Hepatocyte (in vitro differentiated cells): ENCODE results near the gene ZBTB20. TPM values are rescaled to one million over a fixed set of nuclear protein-coding genes. Genes with fewer than 3 reads are reported as not detected.

Experiments
- DNase-seq: peaks from one replicate; pipeline ENCODE4 v3.0.0-alpha.2; 2016; ENCODE audit warnings: low spot score
- H2AFZ ChIP-seq: fragments of 200-600 bp; sonication (generic); 2 replicates; pipeline ENCODE4 v1.6.0; 2016; ENCODE audit warnings: antibody characterized with exemption, mild to moderate bottlenecking
- H3K27ac ChIP-seq: fragments of 200-600 bp; sonication (generic); 2 replicates; pipeline ENCODE4 v1.5.1; 2016; ENCODE audit warnings: mild to moderate bottlenecking
- H3K27me3 ChIP-seq: fragments of 200-600 bp; sonication (generic); 2 replicates; pipeline ENCODE4 v1.6.1; 2016
- H3K36me3 ChIP-seq: fragments of 200-600 bp; sonication (generic); replicated peaks from 2 replicates; pipeline ENCODE4 v1.5.1; 2016; ENCODE audit warnings: low read depth; ENCODE audit not compliant: insufficient read depth
- H3K4me1 ChIP-seq: fragments of 200-600 bp; sonication (generic); 2 replicates; pipeline ENCODE4 v1.5.1; 2016; ENCODE audit warnings: mild to moderate bottlenecking, moderate library complexity; ENCODE audit not compliant: insufficient read depth
- H3K4me2 ChIP-seq: fragments of 200-600 bp; sonication (generic); 2 replicates; pipeline ENCODE4 v1.6.0; 2016
- H3K4me3 ChIP-seq: fragments of 200-600 bp; sonication (generic); 2 replicates; pipeline ENCODE4 v1.5.1; 2016; ENCODE audit warnings: mild to moderate bottlenecking
- H3K79me2 ChIP-seq: fragments of 200-600 bp; sonication (generic); 2 replicates; pipeline ENCODE4 v1.6.0; 2017; ENCODE audit warnings: mild to moderate bottlenecking
- H3K9me2 ChIP-seq: fragments of 200-600 bp; sonication (generic); replicated peaks from 2 replicates; pipeline ENCODE4 v1.6.0; 2017; ENCODE audit warnings: mild to moderate bottlenecking; ENCODE audit not compliant: insufficient read depth
- H3K9me3 ChIP-seq: fragments of 200-600 bp; sonication (generic); 2 replicates; pipeline ENCODE4 v1.5.1; 2016; ENCODE audit warnings: low read depth, mild to moderate bottlenecking
- H4K20me1 ChIP-seq: fragments of 200-600 bp; sonication (generic); 2 replicates; pipeline ENCODE4 v1.6.0; 2016; ENCODE audit warnings: mild to moderate bottlenecking; ENCODE audit not compliant: insufficient read depth, poor library complexity, severe bottlenecking
- EZH2 ChIP-seq: fragments of 200-600 bp; sonication (generic); IDR thresholded peaks from 2 replicates; pipeline ENCODE4 v1.6.1; 2016; ENCODE audit warnings: antibody characterized with exemption, mild to moderate bottlenecking, borderline replicate concordance
- EZH2phosphoT487 ChIP-seq: fragments of 200-600 bp; sonication (generic); IDR thresholded peaks from one replicate; pipeline ENCODE4 v1.6.1; 2018; ENCODE audit warnings: antibody characterized with exemption, mild to moderate bottlenecking, low read depth, moderate library complexity; ENCODE audit not compliant: unreplicated experiment, severe bottlenecking
- WGBS: methylation state at CpG from one replicate; pipeline ENCODE4 v1.1.6; 2016; ENCODE audit warnings: low lambda C conversion rate; ENCODE audit errors: missing lambda C conversion rate; 5-methylcytosine and 5-hydroxymethylcytosine counted together
- polyA plus RNA-seq: library from polyadenylated mRNA; unstranded; fragments of >200 nt; fragmentation: Nextera tagmentation; extraction: Ambion mirVana; gene quantifications from 2 replicates; pipeline ENCODE4 v1.2.1, GENCODE V29; 2016
- total RNA-seq: library from RNA; depleted of rRNA; stranded (reverse); fragments of >200 nt; gene quantifications from 2 replicates; pipeline ENCODE4 v1.2.3, GENCODE V29; 2014
- TF ChIP-seq, protein P1 (sequence below): fragments of 200-600 bp; sonication (generic); IDR thresholded peaks from 2 replicates; pipeline ENCODE4 v1.5.1; 2016; ENCODE audit warnings: antibody characterized with exemption, mild to moderate bottlenecking; ENCODE audit not compliant: poor library complexity

ZBTB20 gene
- total and polyA plus RNA-seq, 2 experiments from 2014 or later: 25.8 to 28.0 TPM

DNA sequence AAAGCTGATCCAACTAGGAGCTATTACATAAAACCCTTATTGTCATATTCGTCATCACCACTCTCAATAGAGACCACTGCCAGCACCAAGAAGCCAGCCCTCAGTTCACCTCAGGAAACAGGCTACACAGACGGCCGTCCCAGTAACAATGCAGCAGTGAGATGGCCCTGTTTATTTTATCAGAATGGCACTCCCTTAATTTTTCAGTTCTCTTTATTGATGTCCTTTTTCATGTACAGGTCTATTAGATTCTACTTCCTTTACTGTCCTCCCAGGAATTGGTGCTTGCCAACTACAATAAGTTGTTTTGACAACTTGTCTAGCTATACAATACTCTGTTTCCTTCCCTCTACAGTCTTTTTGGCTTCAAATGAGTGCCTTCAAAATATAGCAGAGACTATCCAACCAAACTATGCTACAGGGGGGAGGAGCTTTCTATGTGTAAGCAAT is 272.5 kb downstream of the ZBTB20 start:
- no peaks in the 10 kb centered on the region for H3K79me2 ChIP-seq
- no peaks in the 10 kb centered on the region for H3K9me2 ChIP-seq
- no peaks in the 10 kb centered on the region for H3K9me3 ChIP-seq
- no peak overlapping the region for H2AFZ ChIP-seq
- H3K4me3 ChIP-seq: no peak overlapping the region
- no peaks in the 10 kb centered on the region for H4K20me1 ChIP-seq
- no peak overlapping the region for H3K4me2 ChIP-seq
- H3K27ac ChIP-seq: no peak overlapping the region
- TF ChIP-seq, protein P1, sequence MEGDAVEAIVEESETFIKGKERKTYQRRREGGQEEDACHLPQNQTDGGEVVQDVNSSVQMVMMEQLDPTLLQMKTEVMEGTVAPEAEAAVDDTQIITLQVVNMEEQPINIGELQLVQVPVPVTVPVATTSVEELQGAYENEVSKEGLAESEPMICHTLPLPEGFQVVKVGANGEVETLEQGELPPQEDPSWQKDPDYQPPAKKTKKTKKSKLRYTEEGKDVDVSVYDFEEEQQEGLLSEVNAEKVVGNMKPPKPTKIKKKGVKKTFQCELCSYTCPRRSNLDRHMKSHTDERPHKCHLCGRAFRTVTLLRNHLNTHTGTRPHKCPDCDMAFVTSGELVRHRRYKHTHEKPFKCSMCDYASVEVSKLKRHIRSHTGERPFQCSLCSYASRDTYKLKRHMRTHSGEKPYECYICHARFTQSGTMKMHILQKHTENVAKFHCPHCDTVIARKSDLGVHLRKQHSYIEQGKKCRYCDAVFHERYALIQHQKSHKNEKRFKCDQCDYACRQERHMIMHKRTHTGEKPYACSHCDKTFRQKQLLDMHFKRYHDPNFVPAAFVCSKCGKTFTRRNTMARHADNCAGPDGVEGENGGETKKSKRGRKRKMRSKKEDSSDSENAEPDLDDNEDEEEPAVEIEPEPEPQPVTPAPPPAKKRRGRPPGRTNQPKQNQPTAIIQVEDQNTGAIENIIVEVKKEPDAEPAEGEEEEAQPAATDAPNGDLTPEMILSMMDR: no peak
- TF ChIP-seq EZH2phosphoT487: no peak
- TF ChIP-seq EZH2: no peak
- H3K27me3 ChIP-seq: no peaks in the 10 kb centered on the region
- 68% methylated on average over 3 of the region's 3 CpGs for WGBS
- no peak for DNase-seq
- H3K36me3 ChIP-seq: no peaks in the 10 kb centered on the region
- no peaks in the 10 kb centered on the region for H3K4me1 ChIP-seq

DNA sequence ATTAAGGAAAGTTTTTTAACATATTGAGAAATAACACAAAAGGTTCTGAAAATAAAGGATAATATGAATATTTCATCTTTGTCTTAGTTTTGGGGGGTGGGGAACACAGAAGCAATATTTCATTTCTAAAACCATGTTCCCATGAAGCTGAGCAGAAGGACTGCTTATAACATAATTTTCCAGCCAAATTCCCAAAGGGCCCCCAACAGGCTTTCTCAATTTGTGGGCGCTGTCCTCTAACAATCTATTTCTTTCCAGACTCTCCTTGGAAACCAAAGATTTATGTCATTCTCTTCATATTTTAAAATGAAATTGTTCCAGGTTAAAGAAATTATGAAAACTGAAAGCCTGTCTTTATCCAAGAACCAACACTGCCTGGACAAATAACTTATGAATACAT is 273.5 kb downstream of the ZBTB20 start:
- Histone ChIP-seq H3K79me2 (no peaks in the 10 kb centered on the region), H3K4me2 (no peak overlapping the region), H2AFZ (no peak overlapping the region), H3K9me2 (no peaks in the 10 kb centered on the region), H4K20me1 (no peaks in the 10 kb centered on the region), H3K9me3 (no peaks in the 10 kb centered on the region), H3K27me3 (no peaks in the 10 kb centered on the region), H3K36me3 (no peaks in the 10 kb centered on the region), H3K4me1 (no peaks in the 10 kb centered on the region), H3K27ac (no peak overlapping the region), H3K4me3 (no peak overlapping the region)
- TF ChIP-seq, protein P1: no peak
- TF ChIP-seq EZH2 (no peak), EZH2phosphoT487 (no peak)
- DNase-seq: no peak
- WGBS: 100% methylated on average over 1 of the region's 1 CpG

GRCh38 chr3:114872588-114872987 is 274.5 kb downstream of the ZBTB20 start:
- no peak overlapping the region for H3K4me2 ChIP-seq
- no peaks in the 10 kb centered on the region for H3K4me1 ChIP-seq
- DNase-seq: no peak
- no peaks in the 10 kb centered on the region for H4K20me1 ChIP-seq
- H3K4me3 ChIP-seq: no peak overlapping the region
- no peak overlapping the region for H2AFZ ChIP-seq
- no peak for TF ChIP-seq EZH2phosphoT487
- no peak for TF ChIP-seq EZH2
- TF ChIP-seq, protein P1: no peak
- H3K9me2 ChIP-seq: no peaks in the 10 kb centered on the region
- H3K27ac ChIP-seq: no peak overlapping the region
- H3K79me2 ChIP-seq: no peaks in the 10 kb centered on the region
- WGBS: 94% methylated on average over 1 of the region's 1 CpG
- no peaks in the 10 kb centered on the region for H3K36me3 ChIP-seq
- H3K27me3 ChIP-seq: no peaks in the 10 kb centered on the region
- no peaks in the 10 kb centered on the region for H3K9me3 ChIP-seq

GRCh38 chr3:114872050-114872449 is 275.0 kb downstream of the ZBTB20 start:
- no peak for TF ChIP-seq EZH2phosphoT487
- no peak for TF ChIP-seq EZH2
- TF ChIP-seq, protein P1: no peak
- Histone ChIP-seq H4K20me1 (no peaks in the 10 kb centered on the region), H3K79me2 (no peaks in the 10 kb centered on the region), H2AFZ (no peak overlapping the region), H3K9me2 (no peaks in the 10 kb centered on the region), H3K27me3 (no peaks in the 10 kb centered on the region), H3K4me1 (no peaks in the 10 kb centered on the region), H3K27ac (no peak overlapping the region), H3K4me2 (no peak overlapping the region), H3K9me3 (no peaks in the 10 kb centered on the region), H3K36me3 (no peaks in the 10 kb centered on the region), H3K4me3 (no peak overlapping the region)
- WGBS: 77% methylated on average over 1 of the region's 1 CpG
- no peak for DNase-seq
